OCI-LY1 (cell line): ENCODE results near the gene UACA.

Source experiments
- EZH2 ChIP-seq: fragments of 200-600 bp; sonication (generic), shearing (Covaris generic); IDR thresholded peaks from 2 replicates; pipeline ENCODE4 v1.8.0; 2017; ENCODE audit warnings: borderline replicate concordance, mixed run types, mild to moderate bottlenecking, antibody characterized with exemption, low read length, moderate library complexity, mixed read lengths
- TF ChIP-seq, protein P1 (sequence below): fragments of 200-600 bp; sonication (generic), shearing (Covaris generic); IDR thresholded peaks from 2 replicates; pipeline ENCODE4 v1.5.1; 2017; ENCODE audit warnings: mild to moderate bottlenecking, antibody characterized with exemption, low read length, moderate library complexity, mixed read lengths

DNA sequence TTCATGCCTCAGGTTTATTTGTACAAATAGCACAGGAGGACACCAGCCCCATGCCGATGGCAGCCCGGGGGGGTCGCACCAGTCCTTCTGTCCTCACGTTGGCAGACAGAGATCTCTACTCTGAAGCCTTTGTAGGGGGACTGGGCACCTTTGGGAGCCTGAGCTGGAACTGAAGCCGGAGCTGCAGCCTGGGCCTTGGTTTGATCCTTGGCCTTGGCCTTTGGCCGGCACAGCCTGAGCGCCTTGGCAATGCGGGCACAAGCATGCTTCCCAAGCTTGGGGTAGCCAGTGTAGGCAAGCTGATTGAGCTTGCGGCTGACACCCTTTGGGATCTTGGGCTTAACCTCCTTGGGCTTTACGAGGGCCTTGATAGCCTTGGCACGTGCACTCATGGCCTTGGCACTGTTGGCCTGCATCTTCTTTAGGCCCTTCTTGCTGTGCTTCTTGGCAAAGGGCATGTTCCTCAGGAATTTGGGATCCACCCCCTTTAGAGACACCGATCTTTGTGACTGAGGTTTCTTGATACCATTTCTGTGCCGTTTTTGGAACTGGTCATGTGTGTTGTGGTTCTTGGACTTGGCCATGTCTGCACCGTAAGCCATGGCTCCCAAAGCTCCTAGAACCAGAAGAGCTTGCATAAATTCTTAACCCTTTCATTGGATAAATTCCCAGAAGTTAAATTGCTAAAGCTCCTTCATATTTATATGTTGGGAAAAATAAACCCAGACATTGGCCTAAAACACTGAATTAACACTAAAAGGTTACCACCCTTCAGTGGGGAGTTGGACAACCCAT, 33.4 kb upstream of the UACA start:
- TF ChIP-seq, protein P1, sequence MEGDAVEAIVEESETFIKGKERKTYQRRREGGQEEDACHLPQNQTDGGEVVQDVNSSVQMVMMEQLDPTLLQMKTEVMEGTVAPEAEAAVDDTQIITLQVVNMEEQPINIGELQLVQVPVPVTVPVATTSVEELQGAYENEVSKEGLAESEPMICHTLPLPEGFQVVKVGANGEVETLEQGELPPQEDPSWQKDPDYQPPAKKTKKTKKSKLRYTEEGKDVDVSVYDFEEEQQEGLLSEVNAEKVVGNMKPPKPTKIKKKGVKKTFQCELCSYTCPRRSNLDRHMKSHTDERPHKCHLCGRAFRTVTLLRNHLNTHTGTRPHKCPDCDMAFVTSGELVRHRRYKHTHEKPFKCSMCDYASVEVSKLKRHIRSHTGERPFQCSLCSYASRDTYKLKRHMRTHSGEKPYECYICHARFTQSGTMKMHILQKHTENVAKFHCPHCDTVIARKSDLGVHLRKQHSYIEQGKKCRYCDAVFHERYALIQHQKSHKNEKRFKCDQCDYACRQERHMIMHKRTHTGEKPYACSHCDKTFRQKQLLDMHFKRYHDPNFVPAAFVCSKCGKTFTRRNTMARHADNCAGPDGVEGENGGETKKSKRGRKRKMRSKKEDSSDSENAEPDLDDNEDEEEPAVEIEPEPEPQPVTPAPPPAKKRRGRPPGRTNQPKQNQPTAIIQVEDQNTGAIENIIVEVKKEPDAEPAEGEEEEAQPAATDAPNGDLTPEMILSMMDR = no peak
- TF ChIP-seq EZH2 = no peak
